ENCODE data around the gene ADAM22. TPM values are rescaled to one million over a fixed set of nuclear protein-coding genes. Genes with fewer than 3 reads are reported as not detected.

Gene ADAM22
- polyA plus RNA-seq, 3 donors, result 0.17 to 0.90 (median 0.46) TPM

DNA sequence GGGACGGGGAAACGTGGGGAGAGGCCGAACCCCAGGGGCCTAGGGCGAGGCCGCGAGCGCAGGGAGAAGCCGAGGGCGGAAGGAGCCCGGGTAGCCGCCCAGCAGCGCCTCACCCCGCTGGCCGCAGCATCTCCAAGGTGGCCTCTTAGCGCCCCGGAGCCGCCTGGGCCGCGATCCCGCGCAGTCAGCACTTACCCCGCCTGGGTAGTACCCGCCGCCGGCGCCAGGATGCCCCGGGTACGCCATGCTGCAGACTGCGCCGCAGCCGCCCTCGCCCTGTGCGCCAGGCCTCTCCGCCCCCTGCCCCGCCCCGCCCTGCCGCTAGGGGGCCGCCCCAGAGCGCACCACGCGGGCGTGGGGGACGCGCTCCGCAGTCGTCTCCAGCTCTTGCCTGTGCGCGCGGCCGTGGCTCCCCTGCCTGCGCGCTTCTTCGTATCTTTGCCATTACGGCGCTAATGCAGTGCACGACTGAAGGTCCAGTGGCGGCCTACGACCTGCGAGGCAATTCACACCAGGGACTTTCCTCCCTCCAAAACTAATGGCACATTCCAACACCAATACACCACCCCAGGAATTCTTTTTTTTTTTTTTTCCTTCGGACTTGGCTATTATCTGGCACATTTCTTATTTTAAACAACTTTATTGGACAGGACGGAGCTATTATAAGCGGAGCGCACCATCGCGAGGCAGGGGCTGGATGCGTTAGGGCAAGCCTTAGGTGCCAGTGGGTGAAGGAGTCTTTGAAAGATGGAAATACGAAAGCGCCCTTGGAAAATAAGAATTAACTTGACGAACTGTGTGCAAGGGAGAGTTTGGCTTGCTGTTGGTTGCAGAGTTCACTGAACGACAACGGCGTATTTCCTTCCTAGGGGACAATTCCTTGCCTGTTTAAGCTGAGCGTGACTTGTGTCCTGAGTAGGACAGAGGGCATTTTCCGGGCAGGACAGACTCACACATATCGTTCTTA is 286.0 kb downstream of the ADAM22 start, which contains the start of gene SRI:
Gene SRI, minus strand, starts transcription at position 258 of the 967 bp plus-strand sequence. Its CDS starts 12 bp downstream, at position 246.
- peak within 1 kb of the TSS; percentile 45 for H3K27ac ChIP-seq (ENCODE audit: low read depth, low read length)
- WGBS, 3 donors, result 0 to 1% (median 1%) methylated on average over 57 to 75 of the region's 75 CpGs

DNA sequence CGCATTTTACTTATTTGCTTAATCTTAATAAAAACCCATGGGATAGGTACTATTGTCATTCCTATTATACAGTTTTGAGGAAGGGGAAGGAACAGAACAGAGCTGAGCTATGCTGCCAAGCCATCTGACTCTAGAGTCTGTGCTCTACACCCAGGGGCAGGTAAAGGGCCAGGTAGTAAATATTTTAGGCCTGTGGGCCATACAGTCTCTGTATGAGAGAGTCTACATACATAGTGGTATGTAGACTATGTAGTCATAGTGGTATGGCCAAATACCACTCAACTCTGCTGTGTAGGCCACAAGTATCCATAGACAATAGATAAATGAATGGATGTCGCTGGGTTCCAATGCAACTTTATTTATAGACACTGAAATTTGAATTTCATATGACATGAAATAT is 289.2 kb downstream of the ADAM22 start:
- H3K27ac ChIP-seq (ENCODE audit: low read depth, low read length), result no peak overlapping the region
- 97 to 99% (median 97%) methylated on average over 2 of the region's 2 CpGs for WGBS, 3 donors

DNA sequence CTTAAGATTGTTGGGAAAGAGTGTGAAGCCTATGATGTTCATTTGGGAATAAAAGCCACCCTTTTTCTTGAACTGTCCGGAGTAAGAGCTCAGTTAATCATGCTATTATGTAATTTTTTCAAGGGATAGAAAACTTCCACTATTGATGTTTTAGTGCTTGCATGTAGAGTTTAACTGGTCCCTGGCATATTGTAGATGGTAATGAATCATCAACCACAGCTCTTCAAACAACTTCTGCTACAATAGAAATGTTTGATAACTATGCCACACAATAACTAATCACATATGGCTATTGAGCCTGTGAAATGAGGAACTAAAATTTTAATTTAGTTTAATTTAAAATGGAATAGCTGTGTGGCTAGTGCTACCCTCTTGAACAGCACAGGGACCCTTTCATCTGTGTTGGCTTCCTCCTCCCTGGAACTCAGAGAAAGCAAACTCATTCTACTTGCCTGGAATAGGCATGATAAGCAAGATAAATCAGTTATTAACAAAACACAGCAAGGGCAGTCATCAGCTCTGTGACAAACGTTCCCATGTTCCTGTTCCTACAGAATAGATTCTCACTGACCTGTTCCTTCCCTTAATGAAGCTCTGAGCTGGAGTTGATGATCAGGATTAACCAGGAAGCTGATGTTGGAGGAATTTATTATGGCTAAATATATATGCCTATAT is 290.7 kb downstream of the ADAM22 start:
- 41 to 46% (median 44%) methylated on average over 2 of the region's 2 CpGs for WGBS, 3 donors
- H3K27ac ChIP-seq (ENCODE audit: low read depth, low read length), result no peak overlapping the region

DNA sequence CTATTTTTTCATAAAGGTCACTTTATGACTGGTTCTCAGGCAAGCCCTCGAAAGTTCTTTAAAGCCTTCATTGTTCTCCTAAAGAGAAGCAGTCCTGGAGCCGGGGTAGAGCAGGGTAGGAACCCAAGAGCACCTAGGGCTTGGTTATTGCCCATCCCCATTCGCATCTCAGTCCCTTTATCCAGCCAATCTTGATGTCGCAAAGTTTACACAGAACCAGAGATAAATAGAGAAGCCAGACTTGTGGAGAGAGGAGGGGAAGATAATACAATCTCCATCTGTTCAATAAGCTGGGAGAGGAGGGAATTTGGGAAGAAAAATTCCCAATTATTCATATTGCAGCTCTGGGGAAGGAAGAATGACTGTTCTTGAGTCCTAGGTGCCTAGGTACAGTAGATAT is 292.1 kb downstream of the ADAM22 start:
- WGBS, 3 donors, result 69 to 95% (median 88%) methylated on average over 4 of the region's 4 CpGs
- no peak overlapping the region for H3K27ac ChIP-seq (ENCODE audit: low read depth, low read length)

DNA sequence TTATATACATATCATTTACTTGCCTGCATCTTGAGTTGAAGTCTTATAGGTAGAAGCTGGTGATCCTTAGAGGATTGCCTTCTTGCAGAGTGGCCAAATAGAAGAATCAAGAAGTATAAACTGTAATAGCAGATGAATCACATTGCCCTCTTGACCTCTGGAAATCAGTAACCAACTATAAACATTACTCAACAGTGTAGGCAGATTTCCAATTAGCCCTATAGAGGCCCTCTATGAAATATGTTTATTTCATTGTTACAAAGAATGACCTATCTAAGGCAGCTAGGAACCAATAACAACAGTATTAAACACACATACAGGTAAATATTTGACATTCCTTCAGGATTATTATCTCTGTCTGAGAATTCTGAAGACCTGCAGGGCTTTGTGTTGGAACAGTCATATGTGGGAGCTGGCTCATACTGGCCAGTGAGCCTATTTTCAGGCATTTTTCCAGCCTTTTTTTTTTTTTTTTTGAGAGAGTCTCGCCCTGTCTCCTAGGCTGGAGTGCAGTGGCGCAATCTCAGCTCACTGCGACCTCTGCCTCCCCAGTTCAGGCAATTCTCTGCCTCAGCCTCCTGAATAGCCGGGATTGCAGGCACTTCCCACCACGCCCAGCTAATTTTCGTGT is 292.9 kb downstream of the ADAM22 start:
- 47 to 73% (median 70%) methylated on average over 6 of the region's 6 CpGs for WGBS, 3 donors
- no peak overlapping the region for H3K27ac ChIP-seq (ENCODE audit: low read depth, low read length)

DNA sequence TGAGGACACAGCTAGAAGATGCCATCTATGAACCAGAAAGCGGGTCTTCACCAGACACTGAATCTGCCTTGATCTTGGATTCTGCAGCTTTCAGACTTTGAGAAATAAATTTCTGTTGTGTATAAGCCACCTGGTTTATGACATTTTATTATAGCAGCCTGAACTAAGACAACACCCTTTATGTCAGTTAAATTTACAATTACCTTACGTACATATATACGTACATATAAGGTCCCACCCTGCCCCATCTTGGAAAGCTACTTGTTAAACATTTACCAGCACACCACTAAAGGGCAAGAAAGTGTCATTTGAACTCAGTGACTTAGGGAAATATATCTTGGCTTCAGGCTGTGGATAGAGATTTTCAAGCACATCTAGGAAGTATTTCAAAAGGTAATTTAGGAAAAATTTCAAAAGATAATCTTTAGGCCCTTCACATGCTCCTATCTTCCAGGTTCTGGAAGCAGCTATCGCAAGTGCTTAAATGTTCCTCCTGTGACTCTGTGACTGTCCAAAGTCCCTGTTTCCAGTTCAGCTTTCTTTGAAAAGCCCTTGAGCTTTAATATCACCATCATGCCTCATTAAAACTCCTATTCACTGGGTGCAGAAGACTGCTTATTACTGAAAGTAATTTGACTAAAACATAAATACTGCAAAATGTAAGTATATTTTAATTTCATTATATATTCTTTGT is 295.4 kb downstream of the ADAM22 start:
- 94 to 98% (median 96%) methylated on average over 4 of the region's 4 CpGs for WGBS, 3 donors
- no peak overlapping the region for H3K27ac ChIP-seq (ENCODE audit: low read depth, low read length)

DNA sequence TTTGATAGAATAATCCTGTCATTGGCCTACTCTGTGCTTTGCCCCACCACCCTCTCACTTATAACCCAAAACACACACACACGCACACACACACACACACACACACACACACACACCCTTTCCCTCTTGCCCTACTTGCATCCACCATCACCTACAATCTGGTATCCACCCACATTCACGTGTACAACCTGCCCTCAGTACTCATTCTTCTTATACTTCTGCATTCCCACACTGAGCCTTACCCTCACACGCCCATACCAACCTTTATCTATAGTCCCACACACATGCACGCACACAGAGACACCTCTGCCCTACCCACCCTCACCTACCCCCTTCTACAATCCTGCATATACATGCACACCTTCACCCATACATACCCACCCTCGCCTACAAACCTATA is 296.6 kb downstream of the ADAM22 start:
- WGBS, 3 donors, result 79 to 93% (median 82%) methylated on average over 5 of the region's 5 CpGs
- H3K27ac ChIP-seq (ENCODE audit: low read depth, low read length), result no peak overlapping the region

DNA sequence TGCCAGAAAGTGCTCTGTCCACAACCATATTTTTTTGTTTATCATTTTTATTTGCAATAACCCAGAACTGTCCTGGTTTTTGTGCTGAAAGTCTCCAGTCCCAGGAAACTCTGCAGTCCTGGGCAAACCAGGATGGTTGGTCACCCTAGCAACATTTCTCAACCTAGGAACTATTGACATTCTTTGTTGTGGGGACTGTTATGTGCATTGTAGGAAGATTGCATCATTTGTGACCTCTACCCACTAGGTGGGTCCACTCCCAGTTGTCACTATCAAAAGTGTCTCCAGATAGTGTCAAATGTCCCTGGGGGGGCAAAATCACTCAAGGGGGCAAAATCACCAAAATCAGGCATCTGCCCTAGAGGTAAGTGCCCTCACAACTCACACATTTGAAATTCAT is 299.8 kb downstream of the ADAM22 start:
- H3K27ac ChIP-seq (ENCODE audit: low read depth, low read length), result no peak overlapping the region

DNA sequence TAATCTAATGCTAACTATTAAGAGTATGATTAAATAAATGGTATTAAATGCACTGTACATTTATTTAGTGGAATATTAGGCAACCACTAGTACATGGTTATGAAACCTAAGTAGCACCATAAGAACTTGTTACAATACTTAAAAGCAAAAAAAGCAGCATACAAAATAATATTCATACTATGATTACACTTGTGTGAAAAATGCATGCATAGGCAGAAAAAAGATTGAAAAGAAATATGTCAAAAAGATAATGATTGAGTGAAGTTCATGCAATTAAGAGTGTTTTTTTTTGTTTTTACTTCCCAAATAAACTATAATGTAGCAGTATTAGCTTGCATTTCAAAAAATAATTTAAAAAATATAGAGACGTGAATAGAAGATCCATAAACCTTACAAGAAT is 305.8 kb downstream of the ADAM22 start:
- WGBS, 3 donors, result 90 to 96% (median 93%) methylated on average over 1 of the region's 1 CpG
- no peak overlapping the region for H3K27ac ChIP-seq (ENCODE audit: low read depth, low read length)

DNA sequence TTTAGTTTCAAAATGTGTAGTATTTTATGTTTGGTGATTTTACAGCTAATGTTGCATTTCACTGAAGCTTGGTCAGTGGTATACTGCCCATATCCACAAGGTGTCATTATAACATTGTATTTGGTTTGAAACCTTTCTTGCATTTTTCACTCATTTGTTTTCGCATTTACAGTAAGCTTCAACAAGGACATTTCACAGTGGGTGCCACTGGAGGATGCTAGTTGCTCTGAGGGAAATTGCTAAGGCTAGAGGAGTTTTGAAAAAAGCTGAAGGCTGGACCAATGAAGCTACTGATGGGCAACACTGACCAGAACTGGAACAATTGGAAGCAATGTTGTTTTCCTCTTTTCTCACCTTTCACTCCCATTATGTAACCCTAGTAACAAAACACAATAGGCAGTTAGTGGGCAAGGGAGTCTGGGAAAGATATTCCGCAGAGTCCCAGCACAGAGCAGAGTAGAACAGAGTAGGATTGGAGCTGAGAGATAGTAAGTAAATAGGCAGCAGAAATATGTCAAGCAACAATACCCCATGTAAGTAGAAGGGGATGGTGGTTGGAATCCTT is 309.4 kb downstream of the ADAM22 start:
- 21 to 33% (median 31%) methylated on average over 2 of the region's 2 CpGs for WGBS, 3 donors
- no peak overlapping the region for H3K27ac ChIP-seq (ENCODE audit: low read depth, low read length)

DNA sequence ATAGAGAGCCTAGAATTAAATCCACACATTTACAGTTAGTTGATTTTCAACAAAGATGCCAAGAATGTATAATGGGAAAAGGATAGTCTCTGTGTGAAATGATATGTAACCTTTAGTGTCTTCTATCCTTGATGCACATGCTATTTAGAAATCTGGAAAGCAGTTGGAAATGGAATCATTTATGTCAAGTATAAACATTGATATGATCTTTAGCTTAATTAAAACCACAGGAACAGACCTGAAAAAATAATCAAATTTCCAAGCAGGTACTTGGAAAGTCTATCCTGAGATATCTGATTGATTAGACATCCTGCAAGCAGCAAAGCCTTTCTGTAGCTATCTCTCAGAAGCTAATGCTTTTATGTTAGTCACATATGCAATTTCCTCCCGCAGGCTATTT is 310.2 kb downstream of the ADAM22 start:
- no peak overlapping the region for H3K27ac ChIP-seq (ENCODE audit: low read depth, low read length)
- WGBS, 3 donors, result 86 to 97% (median 96%) methylated on average over 1 of the region's 1 CpG

Other genes starting within 250 kb of the ADAM22 start
- gene SLC25A40, start 57.9 kb upstream of the ADAM22 start, polyA plus RNA-seq, result 1 to 10 TPM; 3.0 to 5.1 (median 4.7) TPM
- gene DBF4, start 57.8 kb upstream of the ADAM22 start, polyA plus RNA-seq, result 1 to 10 TPM; 2.9 to 4.3 (median 4.2) TPM

Data from adipose tissue (tissue), 3 donors.